ENCODE data around the gene TICRR.

Gene TICRR

GRCh38 chr15:89664441-89665350 lies 89.4 kb downstream of the TICRR start:
- no peak overlapping the region for H3K4me3 ChIP-seq (ENCODE audit: low read depth, low read length)
- TF ChIP-seq CTCF (IDR thresholded peaks at IDR 0.05; ENCODE audit: low read depth, low read length) = no peak

GRCh38 chr15:89665449-89666181 lies 90.3 kb downstream of the TICRR start:
- peak overlapping the region; percentile 45 for H3K4me3 ChIP-seq (ENCODE audit: low read depth, low read length)
- TF ChIP-seq CTCF (IDR thresholded peaks at IDR 0.05; ENCODE audit: low read depth, low read length) = no peak

- H3K4me3 ChIP-seq (ENCODE audit: low read depth, low read length) = no peak overlapping the region
Observed at GRCh38 chr15:89666184-89666857, 91.1 kb downstream of the TICRR start.

GRCh38 chr15:89666858-89667705 lies 91.8 kb downstream of the TICRR start:
- no peak overlapping the region for H3K4me3 ChIP-seq (ENCODE audit: low read depth, low read length)
- no peak for TF ChIP-seq CTCF (IDR thresholded peaks at IDR 0.05; ENCODE audit: low read depth, low read length)

More at GRCh38 chr15:89666184-89666857, 91.1 kb downstream of the TICRR start:
- TF ChIP-seq CTCF (IDR thresholded peaks at IDR 0.05; ENCODE audit: low read depth, low read length) = no peak

GRCh38 chr15:89667706-89667960 lies 92.4 kb downstream of the TICRR start:
- no peak for TF ChIP-seq CTCF (IDR thresholded peaks at IDR 0.05; ENCODE audit: low read depth, low read length)
- no peak overlapping the region for H3K4me3 ChIP-seq (ENCODE audit: low read depth, low read length)

GRCh38 chr15:89668171-89668570 lies 92.9 kb downstream of the TICRR start:
- no peak overlapping the region for H3K4me3 ChIP-seq (ENCODE audit: low read depth, low read length)

More at GRCh38 chr15:89668171-89668570, 92.9 kb downstream of the TICRR start:
- TF ChIP-seq CTCF (IDR thresholded peaks at IDR 0.05; ENCODE audit: low read depth, low read length) = no peak
